H54 (cell line): Measurements from ENCODE around the gene DYDC2.
"Not testable (repeated sequence)": the region's sequence is repeated elsewhere in the genome, so short reads cannot be mapped to it uniquely, and the experiment has no call there.

Experiments
- DNase-seq: peaks from one replicate; pipeline ENCODE4 v3.0.0; 2011; ENCODE audit warnings: low spot score, mixed read lengths; ENCODE audit not compliant: insufficient read length
- FAIRE-seq: peaks from 3 replicates; lab custom pipeline; 2011; peaks lifted over from hg19 to GRCh38; lab: Jason Lieb, UNC
- POLR2A ChIP-seq: IDR thresholded peaks from 2 replicates; pipeline ENCODE4 v1.6.1; 2011; ENCODE audit warnings: low read depth, mild to moderate bottlenecking, low read length

Gene DYDC2

DNA sequence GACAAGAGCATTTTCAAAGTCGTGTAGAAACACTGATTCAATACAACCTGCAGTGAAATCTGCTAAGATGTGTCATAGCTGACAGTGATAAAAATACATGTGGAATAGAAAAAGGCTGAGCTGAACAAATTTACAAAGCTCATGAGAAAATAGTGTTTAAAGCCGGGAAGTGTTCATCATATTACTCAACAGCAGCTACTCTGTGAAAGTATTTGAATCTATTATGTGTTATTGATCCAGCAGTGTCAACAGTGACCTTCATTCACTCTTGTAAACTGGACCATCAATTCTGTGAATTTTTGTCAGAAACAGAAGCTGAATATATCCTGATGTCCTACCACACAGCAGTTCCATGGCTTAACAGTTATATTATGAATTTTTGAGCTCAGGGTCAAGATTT, 11.7 kb upstream of the DYDC2 start:
- no peak for TF ChIP-seq POLR2A
- FAIRE-seq = no peak
- no peak for DNase-seq

DNA sequence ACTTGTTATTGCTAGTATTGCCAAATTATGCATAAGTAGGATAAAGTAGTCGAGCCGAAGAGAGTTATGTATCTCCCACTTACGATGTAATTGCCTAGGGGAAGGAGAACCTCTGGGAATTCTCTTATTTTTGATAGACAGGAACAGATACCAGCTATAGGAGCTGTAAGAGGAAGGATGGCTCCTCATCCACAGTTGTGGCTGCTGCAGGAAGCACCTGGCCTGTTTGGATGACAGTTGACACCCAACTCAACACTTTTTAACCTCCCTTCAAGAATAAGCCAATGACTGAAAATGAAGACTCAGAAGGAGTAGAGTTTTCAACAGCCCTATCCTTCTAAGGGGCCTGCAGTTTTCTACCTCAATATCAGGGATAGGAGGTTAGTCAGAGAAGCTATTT, 6.3 kb upstream of the DYDC2 start:
- DNase-seq (no peak), FAIRE-seq (no peak)
- TF ChIP-seq POLR2A = no peak

DNA sequence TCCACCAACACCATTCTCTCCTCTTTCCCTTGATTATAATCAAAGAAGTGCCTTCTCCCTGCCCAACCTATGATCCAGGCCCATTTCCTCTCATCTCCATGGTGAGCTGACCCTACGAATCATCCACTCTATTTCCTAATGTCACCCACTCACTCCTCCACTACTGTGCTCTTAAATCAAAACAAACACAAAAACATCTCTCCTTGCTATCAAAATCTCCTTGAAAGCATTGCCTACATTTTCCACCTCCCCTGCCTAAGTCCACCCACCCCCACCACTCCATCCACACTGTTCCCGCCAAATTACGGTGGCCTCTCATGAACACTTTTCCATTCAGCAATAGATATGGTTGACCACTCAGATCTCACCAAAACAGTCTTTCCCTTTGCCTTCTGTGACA, 5.4 kb upstream of the DYDC2 start:
- no peak for TF ChIP-seq POLR2A
- DNase-seq (no peak), FAIRE-seq (no peak)

DNA sequence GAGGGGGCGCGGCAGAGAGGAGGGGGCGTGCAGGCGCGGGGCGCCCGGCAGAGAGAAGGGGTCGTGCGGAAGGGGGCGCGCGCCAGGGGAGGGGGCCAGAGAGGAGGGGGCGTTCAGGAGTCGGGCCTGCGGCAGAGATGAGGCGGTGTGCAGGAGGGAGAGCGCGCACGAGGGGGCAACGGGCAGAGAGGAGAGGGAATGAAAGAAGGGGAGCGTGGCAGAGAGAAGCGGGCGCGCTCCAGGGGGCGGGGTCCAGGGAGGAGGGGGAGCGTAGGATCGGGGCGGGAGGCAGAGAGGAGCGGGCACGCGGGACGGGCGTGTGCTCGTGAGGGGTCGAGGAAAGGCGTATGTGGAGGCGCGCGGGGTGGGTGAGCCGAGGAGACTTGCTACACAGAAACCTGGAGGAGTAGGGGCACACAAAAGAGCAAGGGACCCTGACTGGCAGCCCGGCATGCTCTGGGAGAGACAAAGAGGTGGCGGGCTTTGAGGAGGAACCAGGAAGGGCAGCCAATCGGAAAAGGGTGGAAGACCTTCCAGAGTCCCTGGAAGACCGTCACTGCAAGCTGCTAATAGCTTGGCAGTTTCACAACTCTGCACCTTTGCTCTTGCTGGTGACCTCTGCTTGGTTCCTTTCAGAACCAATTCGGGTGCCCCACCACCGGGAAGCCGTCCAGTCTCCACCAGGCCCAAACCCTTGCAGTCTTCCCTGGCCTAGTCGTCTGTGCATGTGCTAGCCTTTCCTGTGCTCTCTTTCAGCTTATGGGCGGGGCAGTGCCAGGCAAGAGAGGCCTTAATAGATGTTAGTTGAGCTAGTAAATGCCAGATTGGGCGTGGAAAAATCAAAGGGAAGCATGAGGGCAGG, 639 bp downstream of the DYDC2 start:
- no peak for FAIRE-seq

DNA sequence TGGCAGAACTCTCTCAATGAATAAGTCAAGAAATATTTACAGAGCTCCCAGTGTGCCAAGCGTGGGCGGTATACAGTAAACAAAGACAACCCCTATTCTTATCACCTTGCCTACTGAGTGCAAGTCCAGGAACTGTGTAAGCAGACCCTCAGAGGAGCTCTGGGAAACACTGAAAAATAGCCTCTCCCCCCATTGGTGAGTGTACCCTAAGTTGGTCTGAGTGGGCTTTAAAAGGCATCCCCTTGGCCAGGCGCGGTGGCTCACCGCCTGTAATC, 1.2 kb downstream of the DYDC2 start:
- no peak for TF ChIP-seq POLR2A
- no peak for FAIRE-seq
- no peak for DNase-seq

More for the DNA sequence above, 639 bp downstream of the DYDC2 start:
- TF ChIP-seq POLR2A = no peak
- no peak for DNase-seq

DNA sequence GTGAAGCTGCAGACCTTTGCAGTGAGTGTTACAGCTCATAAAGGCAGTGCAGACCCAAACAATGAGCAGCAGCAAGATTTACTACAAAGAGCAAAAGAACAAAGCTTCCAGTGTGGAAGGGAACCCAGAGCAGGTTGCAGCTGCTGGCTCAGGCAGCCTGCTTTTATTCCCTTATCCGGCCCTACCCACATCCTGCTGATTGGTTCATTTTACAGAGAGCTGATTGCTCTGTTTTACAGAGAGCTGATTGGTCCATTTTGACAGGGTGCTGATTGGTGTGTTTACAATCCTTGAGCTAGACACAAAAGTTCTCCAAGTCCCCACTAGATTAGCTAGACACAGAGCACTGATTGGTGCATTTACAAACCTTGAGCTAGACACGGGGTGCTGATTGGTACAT, 2.3 kb downstream of the DYDC2 start:
- not testable (repeated sequence) for FAIRE-seq, DNase-seq

DNA sequence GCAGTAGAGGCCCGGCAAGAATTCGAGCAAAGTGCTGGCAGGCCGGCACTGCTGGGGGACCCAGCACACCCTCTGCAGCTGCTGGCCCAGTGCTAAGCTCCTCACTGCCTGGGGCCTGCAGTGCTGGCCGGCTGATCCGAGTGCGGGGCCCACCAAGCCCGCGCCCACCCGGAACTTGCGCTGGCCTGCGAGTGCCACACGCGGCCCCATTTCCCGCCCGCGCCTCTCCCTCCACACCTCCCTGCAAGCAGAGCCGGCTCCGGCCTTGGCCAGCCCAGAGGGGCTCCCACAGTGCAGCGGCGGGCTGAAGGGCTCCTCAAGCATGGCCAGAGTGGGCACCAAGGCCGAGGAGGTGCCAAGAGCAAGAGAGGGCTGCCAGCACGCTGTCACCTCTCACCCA, 3.1 kb downstream of the DYDC2 start:
- no peak for DNase-seq
- no peak for TF ChIP-seq POLR2A
- no peak for FAIRE-seq

DNA sequence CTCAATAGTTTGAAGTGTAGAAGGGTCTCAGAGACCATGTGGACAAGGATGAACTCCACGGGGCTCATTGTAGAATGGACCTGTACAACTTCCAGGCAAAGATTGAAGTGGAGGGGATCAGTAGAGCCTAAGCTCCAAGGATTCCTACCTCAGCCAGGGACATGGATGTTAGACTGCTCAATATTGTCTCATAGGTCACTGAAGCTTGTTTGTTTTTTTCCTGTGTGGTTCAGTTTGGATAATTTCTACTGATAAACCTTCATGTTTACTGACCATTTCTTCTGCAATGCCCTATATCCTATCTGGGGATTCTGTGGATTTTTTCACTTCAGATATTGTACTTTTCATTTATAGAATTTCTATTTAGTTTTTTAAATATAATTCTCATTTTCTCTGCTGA, 8.9 kb downstream of the DYDC2 start:
- FAIRE-seq = no peak
- DNase-seq = no peak
- no peak for TF ChIP-seq POLR2A

DNA sequence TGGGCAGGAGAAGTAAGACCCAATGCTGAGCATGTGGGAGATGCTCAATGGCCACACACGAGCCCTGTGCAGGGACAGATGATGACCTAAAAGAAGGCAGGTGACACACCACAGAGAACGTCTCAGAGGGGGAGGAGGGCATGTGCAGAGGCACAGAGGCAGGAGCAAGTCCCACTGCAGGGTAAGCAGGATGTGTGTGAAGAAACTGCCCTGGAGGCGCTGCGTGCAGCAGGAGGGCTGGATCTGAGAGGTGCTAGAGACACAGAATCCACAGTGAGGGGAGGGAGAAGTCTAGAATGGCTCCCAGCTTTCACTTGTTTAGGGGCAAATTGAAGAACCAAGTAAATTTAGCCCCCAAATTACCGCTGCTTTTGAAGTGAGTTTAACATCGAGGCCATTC, 14.9 kb downstream of the DYDC2 start:
- DNase-seq = no peak
- TF ChIP-seq POLR2A = no peak
- no peak for FAIRE-seq

DNA sequence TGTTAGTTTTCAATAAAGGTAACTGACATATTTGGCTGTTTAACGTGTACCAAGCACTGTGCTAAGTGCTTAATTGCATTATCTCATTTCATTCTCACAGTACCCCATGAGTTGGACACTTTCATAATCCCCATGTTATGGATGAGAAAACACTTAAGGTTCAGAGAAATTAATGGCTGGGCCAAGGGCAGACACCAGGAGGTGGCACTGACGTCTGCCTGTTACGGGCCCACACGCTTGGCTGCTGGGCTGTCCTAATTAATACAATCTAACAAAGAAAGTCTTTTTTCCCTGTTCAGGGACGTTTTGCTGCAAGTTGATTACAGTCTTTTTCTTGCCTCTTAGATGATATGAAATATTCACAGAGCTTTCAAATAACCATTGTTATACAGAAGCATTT, 16.1 kb downstream of the DYDC2 start:
- no peak for TF ChIP-seq POLR2A
- FAIRE-seq = no peak
- DNase-seq = no peak

DNA sequence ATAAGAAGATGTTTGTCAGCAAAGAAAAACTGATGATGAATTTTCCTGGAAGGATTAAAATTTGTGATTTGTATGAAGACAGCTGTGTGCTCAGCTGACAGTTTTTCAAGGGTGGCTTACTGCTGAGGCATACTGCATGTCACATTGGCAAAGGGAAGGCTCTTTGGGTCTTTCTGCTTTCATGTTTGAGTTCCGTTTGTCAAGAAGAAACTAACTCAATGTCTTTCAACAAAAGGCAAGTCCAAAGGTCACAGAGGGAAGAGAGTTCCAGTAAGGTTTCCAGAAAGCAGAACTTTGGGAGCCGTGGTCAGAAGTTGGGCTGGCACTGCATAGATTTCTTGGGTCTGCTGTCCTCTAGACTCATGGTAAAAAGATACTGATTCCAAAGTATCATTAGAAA, 16.9 kb downstream of the DYDC2 start:
- FAIRE-seq (no peak), DNase-seq (no peak)
- TF ChIP-seq POLR2A = no peak

DNA sequence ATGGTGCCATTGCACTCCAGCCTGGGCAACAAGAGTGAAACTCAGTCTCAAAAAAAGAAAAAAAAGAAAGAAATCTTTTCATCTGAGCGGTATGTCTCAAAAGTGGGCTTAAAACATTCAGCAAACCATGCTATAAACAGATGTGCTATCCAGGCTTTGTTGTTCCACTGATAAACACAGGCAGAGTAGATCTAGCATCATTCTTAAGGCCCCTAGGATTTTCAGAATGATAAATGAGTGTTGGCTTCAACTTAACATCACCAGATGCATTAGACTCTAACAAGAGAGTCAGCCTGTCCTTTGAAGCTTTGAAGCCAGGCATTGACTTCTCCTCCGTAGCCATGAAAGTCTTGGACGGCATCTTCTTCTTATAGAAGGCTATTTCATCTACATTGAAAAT, 23.1 kb downstream of the DYDC2 start:
- no peak for FAIRE-seq
- TF ChIP-seq POLR2A = no peak
- DNase-seq = no peak

DNA sequence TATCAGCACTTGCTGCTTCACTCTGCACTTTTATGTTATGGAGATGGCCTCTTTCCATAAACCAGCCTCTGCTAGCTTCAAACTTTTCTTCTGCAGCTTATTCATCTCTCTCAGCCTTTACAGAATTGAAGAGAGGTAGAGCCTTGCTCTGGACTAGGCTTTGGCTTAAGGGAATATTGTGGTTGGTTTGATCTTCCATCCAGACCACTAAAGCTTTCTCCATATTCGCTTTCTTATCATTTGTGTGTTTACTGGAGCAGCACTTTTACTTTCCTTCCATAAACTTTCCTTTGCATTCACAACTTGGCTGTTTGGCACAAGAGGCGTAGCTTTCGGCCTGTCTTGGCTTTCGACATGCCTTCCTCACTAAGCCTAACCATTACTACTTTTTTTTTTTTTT, 23.6 kb downstream of the DYDC2 start:
- no peak for TF ChIP-seq POLR2A
- FAIRE-seq = no peak
- no peak for DNase-seq

DNA sequence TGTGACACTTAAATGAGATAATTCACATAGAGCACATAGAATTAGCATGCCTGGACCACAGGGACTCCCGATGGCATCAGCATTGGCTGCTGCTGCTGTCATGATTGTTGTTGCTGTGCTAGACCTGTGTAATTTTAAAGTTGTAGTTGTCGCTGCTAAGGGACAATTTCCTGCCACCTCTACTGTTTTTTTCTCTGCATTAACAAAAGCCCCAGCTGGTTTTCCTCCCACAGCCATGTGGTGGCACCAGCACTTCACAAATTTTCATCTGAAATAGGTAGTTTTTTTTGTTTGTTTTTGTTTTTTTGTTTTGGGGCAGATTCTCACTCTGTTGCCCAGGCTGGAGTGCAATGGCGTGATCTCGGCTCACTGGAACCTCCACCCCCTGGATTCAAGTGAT, 26.4 kb downstream of the DYDC2 start:
- no peak for FAIRE-seq
- DNase-seq = peak; percentile 26
- TF ChIP-seq POLR2A = no peak

DNA sequence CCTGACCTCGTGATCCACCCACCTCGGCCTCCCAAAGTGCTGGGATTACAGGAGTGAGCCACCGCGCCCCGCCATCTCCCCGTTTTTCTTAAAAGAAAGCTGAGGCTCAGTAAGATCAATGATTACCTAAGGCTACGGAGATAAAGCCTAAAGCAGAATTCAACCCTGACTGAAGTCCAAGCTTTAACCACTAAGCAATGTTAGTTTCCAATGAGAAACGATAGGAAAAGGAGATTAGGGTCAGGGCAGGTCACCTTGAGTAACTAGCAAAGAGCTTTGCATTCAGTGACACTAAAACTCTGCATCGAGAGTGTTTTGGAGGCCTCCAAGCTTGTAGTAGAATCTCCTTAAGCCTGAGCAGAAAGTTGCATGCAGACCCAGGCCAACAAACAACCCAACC, 34.2 kb downstream of the DYDC2 start:
- no peak for DNase-seq
- TF ChIP-seq POLR2A = no peak
- FAIRE-seq = no peak

DNA sequence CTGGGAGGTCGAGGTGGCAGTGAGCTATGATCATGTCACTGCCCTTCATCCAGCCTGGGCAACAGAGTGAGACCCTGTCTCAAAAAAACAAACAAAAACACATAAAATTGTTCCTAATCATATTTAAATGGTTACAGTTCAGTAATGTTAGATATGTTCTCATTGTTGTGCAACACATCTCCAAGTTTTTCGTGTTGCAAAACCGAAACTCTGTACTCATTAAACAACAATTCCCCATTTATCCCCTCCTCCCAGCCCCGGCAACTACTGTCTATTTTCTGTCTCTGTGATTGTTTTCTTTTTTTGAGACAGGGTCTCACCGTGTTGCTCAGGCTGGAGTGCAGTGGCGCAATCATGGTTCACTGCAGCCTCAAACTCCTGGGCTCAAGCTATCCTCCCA, 35.7 kb downstream of the DYDC2 start:
- no peak for TF ChIP-seq POLR2A
- DNase-seq (no peak), FAIRE-seq (no peak)
